Activated naive CD4-positive, alpha-beta T cell treated with anti-CD3 and anti-CD28 coated beads, Interleukin-2, amount 50 U/mL, for 16 hours (primary cell): Measurements from ENCODE around the gene IQSEC1.

Experiments
- DNase-seq: peaks from one replicate; pipeline ENCODE4 v3.0.0-alpha.2; 2020

Gene IQSEC1

GRCh38 chr3:13085081-13085845 is 12.0 kb upstream of the IQSEC1 start:
- DNase-seq: no peak

- DNase-seq: no peak
Observed at GRCh38 chr3:13083898-13084297, 10.7 kb upstream of the IQSEC1 start.

GRCh38 chr3:13083254-13083653 is 10.0 kb upstream of the IQSEC1 start:
- no peak for DNase-seq

- DNase-seq: no peak
Observed at GRCh38 chr3:13082677-13083076, 9.4 kb upstream of the IQSEC1 start.

GRCh38 chr3:13081603-13082360 is 8.6 kb upstream of the IQSEC1 start:
- DNase-seq: no peak

GRCh38 chr3:13080591-13080990 is 7.4 kb upstream of the IQSEC1 start:
- no peak for DNase-seq

GRCh38 chr3:13080026-13080425 is 6.8 kb upstream of the IQSEC1 start:
- no peak for DNase-seq

GRCh38 chr3:13079510-13079909 is 6.3 kb upstream of the IQSEC1 start:
- DNase-seq: no peak

- no peak for DNase-seq
Observed at GRCh38 chr3:13079051-13079450, 5.8 kb upstream of the IQSEC1 start.

- no peak for DNase-seq
Observed at GRCh38 chr3:13078163-13078905, 5.1 kb upstream of the IQSEC1 start.

GRCh38 chr3:13077431-13078162 is 4.4 kb upstream of the IQSEC1 start:
- no peak for DNase-seq

- no peak for DNase-seq
Observed at GRCh38 chr3:13075986-13076654, 2.9 kb upstream of the IQSEC1 start.

GRCh38 chr3:13075318-13075717 is 2.1 kb upstream of the IQSEC1 start:
- DNase-seq: no peak

- no peak for DNase-seq
Observed at GRCh38 chr3:13074006-13074375, 762 bp upstream of the IQSEC1 start.

- no peak for DNase-seq
Observed at GRCh38 chr3:13072600-13073325, 466 bp downstream of the IQSEC1 start.

- DNase-seq: no peak
Observed at GRCh38 chr3:13072239-13072599, 1.0 kb downstream of the IQSEC1 start.

- no peak for DNase-seq
Observed at GRCh38 chr3:13071695-13072094, 1.5 kb downstream of the IQSEC1 start.

- DNase-seq: no peak
Observed at GRCh38 chr3:13070391-13071070, 2.7 kb downstream of the IQSEC1 start.

GRCh38 chr3:13069495-13069894 is 3.7 kb downstream of the IQSEC1 start:
- peak; percentile 33 for DNase-seq

GRCh38 chr3:13068269-13069010 is 4.8 kb downstream of the IQSEC1 start:
- no peak for DNase-seq
